Endothelial cell of umbilical vein (primary cell): ENCODE data around the gene ADH5. TPM values are rescaled to one million over a fixed set of nuclear protein-coding genes. Genes with fewer than 3 reads are reported as not detected.

Experiments used
- BruUV-seq: library from RNA; stranded (reverse); fragments of 400-500 nt; replicated peaks from 2 replicates; lab custom pipeline; 2021; lab: Mats Ljungman, UMichigan
- CTCF ChIA-PET: fragments of 300-600, 350-600 bp; sonication (Branson Sonifier 250); formaldehyde crosslinking; loops from one replicate; lab custom pipeline; 2021; ENCODE audit warnings: antibody characterized with exemption, inconsistent platforms; lab: Charles Lee
- POLR2A ChIA-PET: fragments of 300-600, 350-600 bp; sonication (Branson Sonifier 250); formaldehyde crosslinking; loops from one replicate; lab custom pipeline; 2021; ENCODE audit warnings: antibody characterized with exemption, inconsistent platforms; lab: Charles Lee
- DNase-seq: peaks from one replicate; pipeline ENCODE4 v3.0.0-alpha.2; 2011; ENCODE audit warnings: low read depth, low spot score
- FAIRE-seq: peaks from 2 replicates; lab custom pipeline; 2011; peaks lifted over from hg19 to GRCh38; lab: Jason Lieb, UNC
- H2AFZ ChIP-seq: 2 replicates; pipeline ENCODE4 v1.6.0; 2012; ENCODE audit warnings: low read depth, low read length, control low read depth, inconsistent platforms
- H3K27ac ChIP-seq: 2 replicates; pipeline ENCODE4 v1.5.1; 2011; ENCODE audit warnings: low read depth, mild to moderate bottlenecking, control low read depth, low read length, moderate library complexity; ENCODE audit not compliant: insufficient read depth
- H3K27me3 ChIP-seq, 2 experiments: 2 replicates each; pipeline versions ENCODE4 v1.6.0 to v1.6.1; 2011; ENCODE audit warnings: low read length in 2 of 2, mixed read lengths in 1 of 2; ENCODE audit not compliant: control insufficient read depth in 2 of 2, insufficient read depth in 2 of 2
- H3K36me3 ChIP-seq, 2 experiments: 2 replicates in 1 of 2; 3 replicates in 1 of 2; pipeline ENCODE4 v1.5.1; 2011; ENCODE audit warnings: low read length in 2 of 2, mild to moderate bottlenecking in 1 of 2, moderate library complexity in 1 of 2; ENCODE audit not compliant: control insufficient read depth in 2 of 2, insufficient read depth in 2 of 2; ENCODE audit errors: extremely low read depth in 1 of 2
- H3K4me1 ChIP-seq: 3 replicates; pipeline ENCODE4 v1.5.1; 2011; ENCODE audit warnings: mild to moderate bottlenecking, low read length; ENCODE audit not compliant: control insufficient read depth, insufficient read depth; ENCODE audit errors: extremely low read depth
- H3K4me2 ChIP-seq: 2 replicates; pipeline ENCODE4 v1.6.1; 2011; ENCODE audit warnings: low read length, control low read depth, mixed read lengths; ENCODE audit not compliant: insufficient read depth
- H3K4me3 ChIP-seq, 3 experiments: fragments of 200-600 bp in 1 of 3; sonication (generic), shearing (Covaris generic) in 1 of 3; replicated peaks in 1 of 3; 2 replicates each; pipeline ENCODE4 v1.5.1; 2011 to 2016; ENCODE audit warnings: control low read depth in 3 of 3, low read length in 3 of 3, mild to moderate bottlenecking in 2 of 3, inconsistent platforms in 1 of 3, low read depth in 1 of 3, moderate library complexity in 1 of 3; ENCODE audit not compliant: insufficient read depth in 1 of 3
- H3K79me2 ChIP-seq: 2 replicates; pipeline ENCODE4 v1.6.0; 2012; ENCODE audit warnings: low read length, inconsistent platforms; ENCODE audit not compliant: control insufficient read depth, insufficient read depth
- H3K9ac ChIP-seq: replicated peaks from 2 replicates; pipeline ENCODE3; 2011; ENCODE audit warnings: low read length, control low read depth; ENCODE audit not compliant: insufficient read depth; ENCODE audit errors: extremely low read depth
- H3K9me1 ChIP-seq: replicated peaks from 3 replicates; pipeline ENCODE4 v1.6.0; 2011; ENCODE audit warnings: mild to moderate bottlenecking, low read length; ENCODE audit not compliant: control insufficient read depth, insufficient read depth; ENCODE audit errors: extremely low read depth
- H3K9me3 ChIP-seq: replicated peaks from 2 replicates; pipeline ENCODE4 v1.5.1; 2012; ENCODE audit warnings: low read length, inconsistent platforms; ENCODE audit not compliant: control insufficient read depth, insufficient read depth
- H4K20me1 ChIP-seq: replicated peaks from 2 replicates; pipeline ENCODE3; 2011; ENCODE audit warnings: mild to moderate bottlenecking, low read length; ENCODE audit not compliant: control insufficient read depth, insufficient read depth; ENCODE audit errors: extremely low read depth
- EZH2 ChIP-seq: IDR thresholded peaks from 2 replicates; pipeline ENCODE4 v1.6.1; 2012; ENCODE audit warnings: borderline replicate concordance, low read depth, mild to moderate bottlenecking, moderate library complexity, low read length, inconsistent platforms; ENCODE audit not compliant: severe bottlenecking
- FOS ChIP-seq: IDR thresholded peaks from 2 replicates; pipeline ENCODE4 v1.6.1; 2011; ENCODE audit warnings: mild to moderate bottlenecking, low read length, moderate library complexity, borderline replicate concordance; ENCODE audit not compliant: insufficient read depth
- GATA2 ChIP-seq: IDR thresholded peaks from 2 replicates; pipeline ENCODE4 v1.7.0; 2011; ENCODE audit warnings: low read depth, mild to moderate bottlenecking, moderate library complexity, mixed read lengths, low read length; ENCODE audit not compliant: insufficient read length, insufficient read depth
- JUN ChIP-seq: IDR thresholded peaks from 2 replicates; pipeline ENCODE4 v1.6.1; 2011; ENCODE audit warnings: borderline replicate concordance, low read depth; ENCODE audit not compliant: insufficient read length, insufficient read depth
- MYC ChIP-seq: IDR thresholded peaks from one replicate; pipeline ENCODE4 v1.6.1; 2011; ENCODE audit warnings: mild to moderate bottlenecking, low read depth, low read length
- POLR2A ChIP-seq: IDR thresholded peaks from 2 replicates; pipeline ENCODE4 v1.6.1; 2012; ENCODE audit warnings: low read depth, mild to moderate bottlenecking, control low read depth, low read length
- POLR2AphosphoS5 ChIP-seq: IDR thresholded peaks from 2 replicates; pipeline ENCODE4 v1.6.1; 2012; ENCODE audit warnings: low read depth, mild to moderate bottlenecking, control low read depth, low read length, moderate library complexity; ENCODE audit not compliant: insufficient read depth
- dilution Hi-C: fragments of 300-500 bp; cut with MboI; formaldehyde crosslinking; loops from one replicate; pipeline ENCODE4 v1.15.0; 2019; ENCODE audit warnings: low sequenced_read_pairs; ENCODE audit not compliant: extremely low pct_ligation_motif_present
- intact Hi-C: fragments of 100-400 bp; cut with micrococcal nuclease; formaldehyde crosslinking; loops from one replicate; pipeline ENCODE4 v1.10.0; 2022
- polyA plus RNA-seq, 4 experiments: library from polyadenylated mRNA; depleted of rRNA in 3 of 4; stranded (reverse) in 3 of 4; unstranded in 1 of 4; fragments of >200 nt; gene quantifications; 2 replicates each; pipeline versions ENCODE4 v1.2.1 to v1.2.3, GENCODE V29; 2011 to 2012; ENCODE audit warnings: missing spikeins in 1 of 4
- total RNA-seq: library from RNA; stranded (reverse); gene quantifications from 2 replicates; pipeline ENCODE4 v1.2.3, GENCODE V29; 2021
- TF ChIP-seq, protein P1 (sequence below), 2 donors: IDR thresholded peaks; 1 replicate in 1 of 2; 2 replicates in 1 of 2; pipeline ENCODE4 v1.5.1; 2011; ENCODE audit warnings: low read length in 2 of 2, mild to moderate bottlenecking in 2 of 2, moderate library complexity in 2 of 2, control low read depth in 1 of 2, inconsistent platforms in 1 of 2, low read depth in 1 of 2; ENCODE audit not compliant: insufficient read depth in 1 of 2; ENCODE audit errors: extremely low read depth in 1 of 2
- TF ChIP-seq, protein P2 (sequence below): IDR thresholded peaks from 2 replicates; pipeline ENCODE4 v1.6.1; 2011; ENCODE audit not compliant: insufficient read depth, insufficient read length

Gene ADH5
- total and polyA plus RNA-seq, 2 donors (not counting 3 experiments of a cell fraction or from before 2014, with no cell fraction given): 89.2 to 101 TPM

DNA sequence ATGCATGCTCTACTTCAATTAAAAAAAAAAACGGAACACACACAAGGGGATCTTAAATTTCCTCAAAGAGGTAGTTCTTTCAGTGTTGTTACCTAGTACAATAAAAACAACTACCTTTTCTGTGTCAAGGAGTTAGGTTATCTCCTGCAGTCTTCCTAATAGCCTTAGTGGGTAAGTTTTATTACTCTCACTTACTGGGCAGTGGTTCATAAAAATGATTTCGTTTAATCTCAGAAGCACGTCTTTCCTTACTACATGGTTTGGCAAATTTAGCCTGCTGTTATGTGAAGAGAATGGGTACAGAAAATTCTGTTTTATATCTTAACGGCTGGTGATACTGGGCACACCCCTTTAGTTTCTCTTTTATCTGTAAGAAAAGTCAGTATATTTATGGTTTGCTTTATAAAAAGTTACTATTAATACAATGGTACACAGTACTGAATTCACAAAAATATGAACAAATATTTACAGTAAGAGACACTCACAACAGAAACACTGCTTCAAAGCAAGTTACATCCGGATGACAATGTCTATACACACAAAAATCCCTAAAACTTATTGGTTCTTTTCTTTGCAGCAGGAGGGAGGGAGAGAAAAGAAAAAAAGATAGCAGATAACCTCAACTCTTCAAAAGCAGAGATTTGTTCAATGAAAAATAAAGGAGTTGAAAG is 8.8 kb downstream of the ADH5 start:
- no peaks in the 10 kb centered on the region for H3K27me3 ChIP-seq
- no peak overlapping the region for H3K9ac ChIP-seq
- peaks cover 21 to 23% of the 10 kb centered on the region in 2 experiments for H3K36me3 ChIP-seq
- intact Hi-C loops (loop anchor here (10.0 kb wide), 1 partner anchor 425 kb away; the partner anchor contains the start of gene TSPAN5), dilution Hi-C loops (no loop called here)
- no TSS peak for BruUV-seq
- DNase-seq: no peak
- no peak overlapping the region for H3K4me3 ChIP-seq
- H3K27ac ChIP-seq: no peak overlapping the region
- H4K20me1 ChIP-seq: no peaks in the 10 kb centered on the region
- no peak overlapping the region for H3K4me2 ChIP-seq
- no peaks in the 10 kb centered on the region for H3K9me3 ChIP-seq
- no peak overlapping the region for H2AFZ ChIP-seq
- ChIA-PET POLR2A (no interaction called here), CTCF (interaction anchor here (1.5 to 1.8 kb wide), 2 partner anchors 11 to 12 kb away, joined by 4 read pairs; no protein-coding TSS in a partner anchor)
- H3K79me2 ChIP-seq: no peaks in the 10 kb centered on the region
- no peak for TF ChIP-seq POLR2AphosphoS5
- TF ChIP-seq, protein P1, sequence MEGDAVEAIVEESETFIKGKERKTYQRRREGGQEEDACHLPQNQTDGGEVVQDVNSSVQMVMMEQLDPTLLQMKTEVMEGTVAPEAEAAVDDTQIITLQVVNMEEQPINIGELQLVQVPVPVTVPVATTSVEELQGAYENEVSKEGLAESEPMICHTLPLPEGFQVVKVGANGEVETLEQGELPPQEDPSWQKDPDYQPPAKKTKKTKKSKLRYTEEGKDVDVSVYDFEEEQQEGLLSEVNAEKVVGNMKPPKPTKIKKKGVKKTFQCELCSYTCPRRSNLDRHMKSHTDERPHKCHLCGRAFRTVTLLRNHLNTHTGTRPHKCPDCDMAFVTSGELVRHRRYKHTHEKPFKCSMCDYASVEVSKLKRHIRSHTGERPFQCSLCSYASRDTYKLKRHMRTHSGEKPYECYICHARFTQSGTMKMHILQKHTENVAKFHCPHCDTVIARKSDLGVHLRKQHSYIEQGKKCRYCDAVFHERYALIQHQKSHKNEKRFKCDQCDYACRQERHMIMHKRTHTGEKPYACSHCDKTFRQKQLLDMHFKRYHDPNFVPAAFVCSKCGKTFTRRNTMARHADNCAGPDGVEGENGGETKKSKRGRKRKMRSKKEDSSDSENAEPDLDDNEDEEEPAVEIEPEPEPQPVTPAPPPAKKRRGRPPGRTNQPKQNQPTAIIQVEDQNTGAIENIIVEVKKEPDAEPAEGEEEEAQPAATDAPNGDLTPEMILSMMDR (IDR thresholded peaks at IDR 0.05; ENCODE audit: extremely low read depth in 1 of 2, insufficient read depth in 1 of 2, low read depth in 1 of 2, low read length in 2 of 2): no peak
- TF ChIP-seq, protein P2, sequence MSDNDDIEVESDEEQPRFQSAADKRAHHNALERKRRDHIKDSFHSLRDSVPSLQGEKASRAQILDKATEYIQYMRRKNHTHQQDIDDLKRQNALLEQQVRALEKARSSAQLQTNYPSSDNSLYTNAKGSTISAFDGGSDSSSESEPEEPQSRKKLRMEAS: no peak
- TF ChIP-seq JUN: no peak
- TF ChIP-seq GATA2: no peak
- no peak for TF ChIP-seq EZH2
- no peak for TF ChIP-seq POLR2A
- TF ChIP-seq MYC: no peak
- TF ChIP-seq FOS: no peak
- H3K9me1 ChIP-seq: no peaks in the 10 kb centered on the region
- no peaks in the 10 kb centered on the region for H3K4me1 ChIP-seq
- no peak for FAIRE-seq
